ENCODE measurements around the gene RET. TPM values are rescaled to one million over a fixed set of nuclear protein-coding genes. Genes with fewer than 3 reads are reported as not detected.

Gene RET
- total RNA-seq, 1 donor from 2014 or later = 1.1 TPM

DNA sequence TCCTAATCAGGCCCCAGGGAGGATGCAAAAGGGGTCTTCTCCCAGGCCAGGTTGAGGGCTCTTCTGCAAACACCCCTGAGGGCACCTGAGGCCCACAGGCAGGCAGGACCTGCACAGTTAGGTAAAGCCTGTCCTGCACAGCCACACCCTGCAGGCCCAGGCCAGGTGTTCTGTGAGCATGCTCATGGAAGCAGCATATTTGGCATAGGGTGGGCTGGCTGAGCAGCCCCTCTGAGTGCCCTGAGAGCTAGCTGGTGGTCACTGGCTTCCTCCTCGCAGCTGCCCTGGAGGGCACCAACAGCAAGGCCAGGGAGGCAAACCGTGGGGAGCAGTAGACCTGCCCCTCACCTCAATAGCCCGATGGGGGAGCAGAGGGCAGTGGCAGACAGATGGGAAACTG is 3.7 kb upstream of the RET start:
- H3K27me3 Mint-ChIP-seq (ENCODE audit: low read depth, unreplicated experiment) = peaks cover 74% of the 10 kb centered on the region
- no peaks in the 10 kb centered on the region for H3K9me3 Mint-ChIP-seq (ENCODE audit: unreplicated experiment)

GRCh38 chr10:43073721-43074120 is 3.1 kb upstream of the RET start:
- Histone ChIP-seq H3K27ac (ENCODE audit: low read depth, low read length) (no peak overlapping the region), H3K9me3 (ENCODE audit: insufficient read depth, low read depth, low read length) (no peaks in the 10 kb centered on the region), H3K4me1 (ENCODE audit: insufficient read depth, low read length) (no peaks in the 10 kb centered on the region), H3K27me3 (ENCODE audit: insufficient read depth, low read length) (peaks cover 18% of the 10 kb centered on the region), H3K9ac (ENCODE audit: low read length) (no peak overlapping the region), H4K20me1 (ENCODE audit: insufficient read depth, low read length) (no peaks in the 10 kb centered on the region), H3K79me2 (ENCODE audit: insufficient read depth, low read length) (no peaks in the 10 kb centered on the region), H3K36me3 (ENCODE audit: insufficient read depth, low read length) (no peaks in the 10 kb centered on the region), H2AFZ (ENCODE audit: low read depth, low read length) (no peak overlapping the region), H3K4me2 (ENCODE audit: low read length) (no peak overlapping the region), H3K4me3 (ENCODE audit: insufficient read depth, low read depth, low read length) (no peak overlapping the region)
- Mint-ChIP-seq H3K27ac (ENCODE audit: unreplicated experiment) (no peak overlapping the region), H3K27me3 (ENCODE audit: low read depth, unreplicated experiment) (peaks cover 77% of the 10 kb centered on the region), H3K4me1 (ENCODE audit: low read depth, unreplicated experiment) (no peaks in the 10 kb centered on the region), H3K4me3 (ENCODE audit: unreplicated experiment) (no peak overlapping the region), H3K36me3 (ENCODE audit: low read depth, unreplicated experiment) (no peaks in the 10 kb centered on the region), H3K9me3 (ENCODE audit: unreplicated experiment) (no peaks in the 10 kb centered on the region)
- no peak for DNase-seq (ENCODE audit: low read depth)
- no peak for TF ChIP-seq EZH2 (IDR thresholded peaks at IDR 0.05; ENCODE audit: insufficient read depth, low read length)
- no peak for TF ChIP-seq CTCF (IDR thresholded peaks at IDR 0.05; ENCODE audit: insufficient read depth, low read depth, low read length)
- no peak for FAIRE-seq

More for the DNA sequence above, 3.7 kb upstream of the RET start:
- Histone ChIP-seq H3K4me1 (ENCODE audit: insufficient read depth, low read length) (no peaks in the 10 kb centered on the region), H4K20me1 (ENCODE audit: insufficient read depth, low read length) (no peaks in the 10 kb centered on the region), H3K27me3 (ENCODE audit: insufficient read depth, low read length) (peaks cover 12% of the 10 kb centered on the region), H3K27ac (ENCODE audit: low read depth, low read length) (no peak overlapping the region), H3K9ac (ENCODE audit: low read length) (no peak overlapping the region), H3K36me3 (ENCODE audit: insufficient read depth, low read length) (no peaks in the 10 kb centered on the region), H2AFZ (ENCODE audit: low read depth, low read length) (no peak overlapping the region), H3K9me3 (ENCODE audit: insufficient read depth, low read depth, low read length) (no peaks in the 10 kb centered on the region), H3K4me2 (ENCODE audit: low read length) (no peak overlapping the region), H3K4me3 (ENCODE audit: insufficient read depth, low read depth, low read length) (no peak overlapping the region), H3K79me2 (ENCODE audit: insufficient read depth, low read length) (no peaks in the 10 kb centered on the region)
- FAIRE-seq = no peak
- H3K36me3 Mint-ChIP-seq (ENCODE audit: low read depth, unreplicated experiment) = no peaks in the 10 kb centered on the region
- H3K27ac Mint-ChIP-seq (ENCODE audit: unreplicated experiment) = no peak overlapping the region
- TF ChIP-seq CTCF (IDR thresholded peaks at IDR 0.05; ENCODE audit: insufficient read depth, low read depth, low read length) (no peak), EZH2 (IDR thresholded peaks at IDR 0.05; ENCODE audit: insufficient read depth, low read length) (no peak)
- H3K4me3 Mint-ChIP-seq (ENCODE audit: unreplicated experiment) = no peak overlapping the region
- no peaks in the 10 kb centered on the region for H3K4me1 Mint-ChIP-seq (ENCODE audit: low read depth, unreplicated experiment)
- no peak for DNase-seq (ENCODE audit: low read depth)

GRCh38 chr10:43074409-43074808 is 2.5 kb upstream of the RET start:
- peaks cover 18% of the 10 kb centered on the region for H3K27me3 ChIP-seq (ENCODE audit: insufficient read depth, low read length)
- no peak for TF ChIP-seq CTCF (IDR thresholded peaks at IDR 0.05; ENCODE audit: insufficient read depth, low read depth, low read length)
- H3K27me3 Mint-ChIP-seq (ENCODE audit: low read depth, unreplicated experiment) = peaks cover 77% of the 10 kb centered on the region
- no peak overlapping the region for H3K4me3 ChIP-seq (ENCODE audit: insufficient read depth, low read depth, low read length)
- no peaks in the 10 kb centered on the region for H3K9me3 Mint-ChIP-seq (ENCODE audit: unreplicated experiment)
- DNase-seq (ENCODE audit: low read depth) = no peak
- no peak overlapping the region for H3K4me2 ChIP-seq (ENCODE audit: low read length)
- H3K4me3 Mint-ChIP-seq (ENCODE audit: unreplicated experiment) = no peak overlapping the region
- H2AFZ ChIP-seq (ENCODE audit: low read depth, low read length) = no peak overlapping the region
- H3K9me3 ChIP-seq (ENCODE audit: insufficient read depth, low read depth, low read length) = no peaks in the 10 kb centered on the region
- H3K27ac Mint-ChIP-seq (ENCODE audit: unreplicated experiment) = no peak overlapping the region
- H3K36me3 ChIP-seq (ENCODE audit: insufficient read depth, low read length) = no peaks in the 10 kb centered on the region
- no peaks in the 10 kb centered on the region for H3K4me1 ChIP-seq (ENCODE audit: insufficient read depth, low read length)
- H3K27ac ChIP-seq (ENCODE audit: low read depth, low read length) = no peak overlapping the region
- H3K4me1 Mint-ChIP-seq (ENCODE audit: low read depth, unreplicated experiment) = no peaks in the 10 kb centered on the region
- no peaks in the 10 kb centered on the region for H3K79me2 ChIP-seq (ENCODE audit: insufficient read depth, low read length)
- no peaks in the 10 kb centered on the region for H4K20me1 ChIP-seq (ENCODE audit: insufficient read depth, low read length)
- H3K36me3 Mint-ChIP-seq (ENCODE audit: low read depth, unreplicated experiment) = no peaks in the 10 kb centered on the region
- FAIRE-seq = no peak
- H3K9ac ChIP-seq (ENCODE audit: low read length) = no peak overlapping the region
